ENCODE measurements around the gene MIOS. TPM values are rescaled to one million over a fixed set of nuclear protein-coding genes. Genes with fewer than 3 reads are reported as not detected.

MIOS gene
- 26.1 and 27.6 TPM in 2 replicates for total RNA-seq

DNA sequence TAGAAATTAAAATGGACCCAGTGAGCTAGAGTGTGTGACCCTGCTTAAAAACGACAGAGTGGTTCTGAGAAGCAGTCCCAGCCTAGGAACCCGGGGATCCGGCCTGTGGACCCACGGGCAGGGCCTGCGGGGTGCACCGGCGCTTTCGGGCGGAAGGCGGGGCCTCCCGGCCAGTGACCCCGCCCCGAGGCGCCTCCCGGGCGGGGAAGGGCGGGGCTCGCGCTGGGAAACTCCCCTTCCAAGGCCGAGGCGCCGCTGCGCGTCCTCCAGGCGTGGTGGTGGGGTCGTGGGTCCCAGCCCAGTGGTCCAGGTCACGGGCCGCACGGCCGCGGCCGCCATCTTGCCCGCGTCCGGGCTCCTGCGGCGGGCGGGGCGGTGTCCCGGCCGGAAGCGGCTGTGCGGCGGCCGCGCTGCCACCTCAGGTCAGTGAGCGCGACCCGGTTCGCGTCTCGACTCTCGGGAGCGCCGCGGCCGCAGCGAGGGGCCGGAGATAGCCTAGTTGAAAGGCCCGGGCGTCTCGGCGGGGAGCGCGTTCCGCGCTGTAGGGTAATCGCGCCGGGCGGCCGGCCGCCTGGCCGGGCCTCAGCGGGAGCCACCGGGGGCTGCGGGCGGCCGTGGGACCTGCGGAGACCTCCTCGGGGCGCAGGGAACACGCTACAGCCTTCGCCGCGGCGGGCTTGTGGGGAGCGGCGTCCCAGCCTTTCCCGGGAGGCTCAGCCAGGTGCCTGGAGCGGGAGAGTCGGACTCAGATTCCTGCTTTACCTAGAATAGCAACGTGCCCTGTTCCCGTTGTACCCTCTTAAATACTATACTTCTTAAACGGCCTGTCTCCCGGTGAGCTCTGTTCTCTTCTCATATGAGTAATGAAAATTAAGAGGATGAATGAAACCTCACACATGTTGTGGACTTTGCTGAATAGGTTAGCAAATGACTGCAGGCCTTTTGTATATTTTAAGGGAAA lies at the start of gene MIOS:
MIOS (plus strand) TSS at position 234 of the 961 bp plus-strand sequence. CDS start 5,592 bp downstream, outside the sequence.

DNA sequence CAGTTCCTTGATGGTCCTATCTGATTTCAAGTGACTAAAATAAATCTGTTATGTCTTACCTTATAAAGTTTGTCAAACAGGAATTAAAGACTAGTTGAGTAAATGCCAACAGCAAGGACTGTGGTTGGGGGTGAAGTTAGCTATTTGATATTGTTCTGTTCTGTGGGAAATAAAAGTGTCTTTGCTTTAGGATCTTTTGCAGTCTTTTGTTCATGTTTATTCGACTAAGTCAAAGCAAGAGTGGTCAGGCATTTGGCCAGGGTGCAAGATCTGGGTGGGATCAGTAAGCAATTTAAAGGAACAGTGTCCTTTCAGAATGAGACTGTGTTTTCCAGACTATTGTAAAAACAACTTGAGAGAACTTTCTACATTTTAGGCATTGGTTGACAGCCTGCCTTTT lies 31.0 kb upstream of the MIOS start, which contains the start of gene COL28A1:
COL28A1 (minus strand) TSS at position 183 of the 400 bp plus-strand sequence. CDS start 2,998 bp downstream, outside the sequence.

DNA sequence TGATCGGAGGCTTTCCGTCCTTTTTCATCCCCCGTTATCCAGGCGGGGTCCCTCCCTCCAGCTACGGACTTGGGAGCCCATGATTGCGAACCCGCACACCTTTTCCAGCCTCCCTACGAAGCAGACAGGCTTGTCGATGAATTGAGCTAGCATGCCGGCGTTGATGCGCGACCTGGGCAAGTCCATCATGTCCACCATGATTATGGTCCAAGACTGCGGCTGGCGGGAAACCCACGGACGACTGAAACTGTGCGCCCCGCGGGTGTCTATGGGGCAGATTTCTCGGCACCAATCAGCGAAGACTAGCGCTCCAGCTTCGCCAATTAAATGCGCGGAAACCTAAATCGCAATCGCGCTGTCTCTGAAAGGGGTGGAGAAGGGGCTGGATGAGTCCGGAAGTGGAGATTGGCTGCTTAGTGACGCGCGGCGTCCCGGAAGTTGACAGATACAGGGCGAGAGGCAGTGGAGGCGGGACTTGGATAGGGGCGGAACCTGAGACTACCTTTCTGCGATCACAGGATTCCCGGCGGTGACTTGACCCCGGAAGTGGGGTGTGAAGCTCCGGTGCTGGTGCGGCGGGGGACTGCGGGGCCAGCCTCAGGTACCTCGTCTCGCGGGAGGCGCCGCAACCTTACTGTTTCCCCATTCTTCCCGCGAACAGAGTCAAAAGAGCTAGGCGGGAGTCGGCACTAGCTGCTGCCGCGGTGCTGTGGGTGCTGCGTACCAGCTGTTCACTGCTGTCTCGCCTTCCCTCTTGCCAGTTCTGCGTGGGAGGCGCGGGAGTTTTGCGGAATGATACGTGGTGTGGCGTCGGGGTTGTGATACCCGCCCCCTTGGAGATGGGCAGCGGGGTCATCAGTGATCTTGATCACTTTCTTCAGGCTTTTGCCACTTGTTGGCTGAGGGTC lies 73.8 kb downstream of the MIOS start, which contains the start of gene UMAD1:
UMAD1 (plus strand) TSS at position 532 of the 908 bp plus-strand sequence. CDS start 32,620 bp downstream, outside the sequence.

Other genes with a start within 250 kb of the MIOS start
- gene COL28A1, start 31.0 kb upstream of the MIOS start, total RNA-seq: 0.06 and 0.13 TPM in 2 replicates
- 14.0 and 14.4 TPM in 2 replicates for gene UMAD1, start 73.9 kb downstream of the MIOS start, total RNA-seq
- gene RPA3, start 151.7 kb downstream of the MIOS start, total RNA-seq: 31.7 and 35.1 TPM in 2 replicates

All from aortic smooth muscle cell (primary cell).